WI38 (cell line): ENCODE measurements around the gene CAMTA2.

ENCODE experiments used
- H3K4me3 ChIP-seq: 2 replicates; pipeline ENCODE4 v1.5.1; 2011; ENCODE audit warnings: low read depth, mild to moderate bottlenecking, control low read depth, low read length
- CTCF ChIP-seq: IDR thresholded peaks from 2 replicates; pipeline ENCODE4 v1.5.1; 2012; ENCODE audit warnings: low read depth, mild to moderate bottlenecking, control low read depth, low read length

CAMTA2 gene

GRCh38 chr17:4972322-4972721 is 15.2 kb downstream of the CAMTA2 start:
- no peak for TF ChIP-seq CTCF
- no peak overlapping the region for H3K4me3 ChIP-seq

- TF ChIP-seq CTCF: no peak
Measured at GRCh38 chr17:4971826-4972225, 15.6 kb downstream of the CAMTA2 start.

GRCh38 chr17:4970273-4970672 is 17.2 kb downstream of the CAMTA2 start:
- TF ChIP-seq CTCF: no peak
- H3K4me3 ChIP-seq: no peak overlapping the region

More at GRCh38 chr17:4971826-4972225, 15.6 kb downstream of the CAMTA2 start:
- H3K4me3 ChIP-seq: no peak overlapping the region

GRCh38 chr17:4969551-4970173 is 17.8 kb downstream of the CAMTA2 start:
- TF ChIP-seq CTCF: no peak
- H3K4me3 ChIP-seq: peak overlapping the region; percentile 12; the same call in 1 of the 2 replicates

- H3K4me3 ChIP-seq: peak overlapping the region; percentile 78
- no peak for TF ChIP-seq CTCF
Measured at GRCh38 chr17:4969047-4969550, 18.4 kb downstream of the CAMTA2 start.

GRCh38 chr17:4968486-4969046 is 18.9 kb downstream of the CAMTA2 start:
- TF ChIP-seq CTCF: no peak
- peak overlapping the region; percentile 78 for H3K4me3 ChIP-seq
